Neural cell (in vitro differentiated cells): ENCODE data around the gene MSLN.
A peak's percentile ranks its signal among the peaks of the same experiment; 100 is the strongest.

ENCODE experiments used
- CTCF ChIP-seq: fragments of 450-650 bp; IDR thresholded peaks from 2 replicates; pipeline ENCODE4 v1.5.1; 2014; ENCODE audit warnings: antibody characterized with exemption, mild to moderate bottlenecking, moderate library complexity; ENCODE audit not compliant: poor library complexity, severe bottlenecking
- MXI1 ChIP-seq: fragments of 450-650 bp; conservative IDR thresholded peaks from 2 replicates; pipeline ENCODE4 v1.6.1; 2014; ENCODE audit warnings: antibody characterized with exemption, mild to moderate bottlenecking; ENCODE audit not compliant: poor library complexity, severe bottlenecking
- POLR2AphosphoS5 ChIP-seq: IDR thresholded peaks from 2 replicates; pipeline ENCODE4 v1.6.1; 2012
- RAD21 ChIP-seq: fragments of 450-650 bp; conservative IDR thresholded peaks from 2 replicates; pipeline ENCODE4 v1.6.1; 2014; ENCODE audit warnings: antibody characterized with exemption, mild to moderate bottlenecking, moderate library complexity
- REST ChIP-seq: IDR thresholded peaks from 2 replicates; pipeline ENCODE4 v1.6.1; 2012; ENCODE audit warnings: borderline replicate concordance
- TAF1 ChIP-seq: IDR thresholded peaks from 2 replicates; pipeline ENCODE4 v1.6.1; 2012; ENCODE audit warnings: low read depth

- TF ChIP-seq CTCF (peak; percentile 36), TAF1 (no peak), MXI1 (no peak), REST (no peak), POLR2AphosphoS5 (no peak), RAD21 (no peak)
These were observed 26.9 kb upstream of the MSLN start for GRCh38 chr16:733382-734207.
